Hindlimb muscle (tissue), 1 donor: ENCODE results near the gene LAMA4. TPM values are rescaled to one million over a fixed set of nuclear protein-coding genes. Genes with fewer than 3 reads are reported as not detected.

Source experiments
- DNase-seq: peaks from one replicate; pipeline ENCODE4 v3.0.0-alpha.2; 2013
- polyA plus RNA-seq: library from polyadenylated mRNA; unstranded; fragments of 120-200 nt; gene quantifications from one replicate; pipeline ENCODE4 v1.2.1, GENCODE V29; 2013; ENCODE audit not compliant: insufficient read length

The LAMA4 gene
- polyA plus RNA-seq, 1 donor: 157 TPM

- peak; percentile 53 for DNase-seq
These were observed 24.9 kb upstream of the LAMA4 start for GRCh38 chr6:112279031-112279935.

GRCh38 chr6:112275365-112275764, 21.0 kb upstream of the LAMA4 start:
- DNase-seq: no peak

- DNase-seq: no peak
These were observed 20.4 kb upstream of the LAMA4 start for GRCh38 chr6:112274774-112275173.

GRCh38 chr6:112272799-112273198, 18.4 kb upstream of the LAMA4 start:
- DNase-seq: no peak

- DNase-seq: no peak
These were observed 16.4 kb upstream of the LAMA4 start for GRCh38 chr6:112270756-112271155.

- DNase-seq: no peak
These were observed 15.7 kb upstream of the LAMA4 start for GRCh38 chr6:112269979-112270566.

- DNase-seq: peak; percentile 45
These were observed 14.7 kb upstream of the LAMA4 start for GRCh38 chr6:112269114-112269513.

- no peak for DNase-seq
These were observed 14.3 kb upstream of the LAMA4 start for GRCh38 chr6:112268654-112269053.

- no peak for DNase-seq
These were observed 13.7 kb upstream of the LAMA4 start for GRCh38 chr6:112268019-112268418.

GRCh38 chr6:112266331-112266730, 12.0 kb upstream of the LAMA4 start:
- no peak for DNase-seq

GRCh38 chr6:112259337-112259675, 4.9 kb upstream of the LAMA4 start:
- no peak for DNase-seq

- DNase-seq: no peak
These were observed 4.4 kb upstream of the LAMA4 start for GRCh38 chr6:112258642-112259336.

GRCh38 chr6:112257178-112257855, 3.0 kb upstream of the LAMA4 start:
- DNase-seq: no peak

- DNase-seq: no peak
These were observed 554 bp upstream of the LAMA4 start for GRCh38 chr6:112254921-112255320.

- peak; percentile 37 for DNase-seq
These were observed 898 bp downstream of the LAMA4 start for GRCh38 chr6:112253498-112253840.

- no peak for DNase-seq
These were observed 1.5 kb downstream of the LAMA4 start for GRCh38 chr6:112252571-112253497.

- peak; percentile 88 for DNase-seq
These were observed 3.0 kb downstream of the LAMA4 start for GRCh38 chr6:112251171-112251875.

GRCh38 chr6:112249489-112249888, 4.9 kb downstream of the LAMA4 start:
- DNase-seq: no peak

- no peak for DNase-seq
These were observed 7.1 kb downstream of the LAMA4 start for GRCh38 chr6:112247275-112247674.

GRCh38 chr6:112245511-112246203, 8.7 kb downstream of the LAMA4 start:
- DNase-seq: peak; percentile 63
